Smooth muscle cell (in vitro differentiated cells): ENCODE results near the gene STPG3. TPM values are rescaled to one million over a fixed set of nuclear protein-coding genes. Genes with fewer than 3 reads are reported as not detected.

Experiments used
- DNase-seq: peaks from one replicate; lab custom pipeline; 2025; ENCODE audit not compliant: unreplicated experiment; lab: John Stamatoyannopoulos, UW
- H2AFZ ChIP-seq: fragments of 200-600 bp; sonication (generic); 2 replicates; pipeline ENCODE4 v1.6.0; 2016; ENCODE audit warnings: antibody characterized with exemption, low read depth, mild to moderate bottlenecking
- H3F3A ChIP-seq: fragments of 200-600 bp; sonication (generic); 2 replicates; pipeline ENCODE4 v1.6.0; 2017; ENCODE audit warnings: antibody characterized with exemption, low read depth
- H3K27ac ChIP-seq: fragments of 200-600 bp; sonication (generic); 2 replicates; pipeline ENCODE4 v1.5.1; 2016; ENCODE audit warnings: low read depth, mild to moderate bottlenecking
- H3K27me3 ChIP-seq: fragments of 200-600 bp; sonication (generic); 2 replicates; pipeline ENCODE4 v1.6.1; 2016; ENCODE audit warnings: low read depth, mild to moderate bottlenecking
- H3K36me3 ChIP-seq: fragments of 200-600 bp; sonication (generic); 2 replicates; pipeline ENCODE4 v1.5.1; 2016; ENCODE audit warnings: low read depth
- H3K4me1 ChIP-seq: fragments of 200-600 bp; sonication (generic); 2 replicates; pipeline ENCODE4 v1.5.1; 2016; ENCODE audit warnings: low read depth
- H3K4me2 ChIP-seq: fragments of 200-600 bp; sonication (generic); 2 replicates; pipeline ENCODE4 v1.6.0; 2016; ENCODE audit warnings: mild to moderate bottlenecking
- H3K4me3 ChIP-seq: fragments of 200-600 bp; sonication (generic); 2 replicates; pipeline ENCODE4 v1.5.1; 2016; ENCODE audit warnings: mild to moderate bottlenecking
- H3K79me2 ChIP-seq: fragments of 200-600 bp; sonication (generic); 2 replicates; pipeline ENCODE4 v1.6.0; 2016; ENCODE audit warnings: low read depth, mild to moderate bottlenecking
- H3K9ac ChIP-seq: fragments of 200-600 bp; sonication (generic); 2 replicates; pipeline ENCODE4 v1.6.0; 2016; ENCODE audit warnings: low read depth
- H3K9me3 ChIP-seq: fragments of 200-600 bp; sonication (generic); replicated peaks from 2 replicates; pipeline ENCODE4 v1.5.1; 2016; ENCODE audit warnings: low read depth
- H4K20me1 ChIP-seq: fragments of 200-600 bp; sonication (generic); 2 replicates; pipeline ENCODE4 v1.6.0; 2016; ENCODE audit warnings: low read depth
- CTCF ChIP-seq: fragments of 200-600 bp; sonication (generic); IDR thresholded peaks from 2 replicates; pipeline ENCODE4 v1.5.1; 2017; ENCODE audit warnings: borderline replicate concordance, mild to moderate bottlenecking, antibody characterized with exemption; ENCODE audit not compliant: insufficient read depth, poor library complexity, severe bottlenecking
- WGBS: methylation state at CpG from one replicate; pipeline ENCODE4 v1.1.7; 2016; ENCODE audit warnings: low lambda C conversion rate; 5-methylcytosine and 5-hydroxymethylcytosine counted together
- polyA plus RNA-seq: library from polyadenylated mRNA; unstranded; fragments of >200 nt; fragmentation: Nextera tagmentation; extraction: Ambion mirVana; gene quantifications from 2 replicates; pipeline ENCODE4 v1.2.1, GENCODE V29; 2016
- total RNA-seq: library from RNA; depleted of rRNA; stranded (reverse); fragments of >200 nt; gene quantifications from 2 replicates; pipeline ENCODE4 v1.2.3, GENCODE V29; 2014

Gene STPG3
- total and polyA plus RNA-seq, 2 experiments from 2014 or later = not detected

- WGBS = 86% methylated on average over 13 of the region's 13 CpGs
Measured at GRCh38 chr9:137273095-137273490, 22.0 kb downstream of the STPG3 start.

GRCh38 chr9:137273611-137274320 is 22.7 kb downstream of the STPG3 start:
- no peak overlapping the region for H3K4me2 ChIP-seq
- no peak for TF ChIP-seq CTCF
- H3K79me2 ChIP-seq = no peaks in the 10 kb centered on the region
- no peak overlapping the region for H3K9ac ChIP-seq
- no peak overlapping the region for H3K4me3 ChIP-seq
- no peaks in the 10 kb centered on the region for H3K9me3 ChIP-seq
- WGBS = 81% methylated on average over 15 of the region's 15 CpGs
- peaks cover 33% of the 10 kb centered on the region for H4K20me1 ChIP-seq
- no peaks in the 10 kb centered on the region for H3K36me3 ChIP-seq
- H3F3A ChIP-seq = no peaks in the 10 kb centered on the region
- H2AFZ ChIP-seq = no peak overlapping the region
- H3K27ac ChIP-seq = no peak overlapping the region
- no peak for DNase-seq
- no peaks in the 10 kb centered on the region for H3K27me3 ChIP-seq
- H3K4me1 ChIP-seq = peaks cover 15% of the 10 kb centered on the region

More at GRCh38 chr9:137273095-137273490, 22.0 kb downstream of the STPG3 start:
- no peaks in the 10 kb centered on the region for H3K79me2 ChIP-seq
- H3K4me2 ChIP-seq = no peak overlapping the region
- H3K9me3 ChIP-seq = no peaks in the 10 kb centered on the region
- H3K27ac ChIP-seq = no peak overlapping the region
- H3K4me3 ChIP-seq = no peak overlapping the region
- H3K4me1 ChIP-seq = peaks cover 15% of the 10 kb centered on the region
- DNase-seq = no peak
- H3K36me3 ChIP-seq = no peaks in the 10 kb centered on the region
- no peak overlapping the region for H2AFZ ChIP-seq
- no peaks in the 10 kb centered on the region for H3F3A ChIP-seq
- no peaks in the 10 kb centered on the region for H3K27me3 ChIP-seq
- peaks cover 33% of the 10 kb centered on the region for H4K20me1 ChIP-seq
- no peak for TF ChIP-seq CTCF
- H3K9ac ChIP-seq = no peak overlapping the region

- no peak for TF ChIP-seq CTCF
- no peaks in the 10 kb centered on the region for H3K27me3 ChIP-seq
- no peak overlapping the region for H3K27ac ChIP-seq
Measured at GRCh38 chr9:137275203-137275587, 24.1 kb downstream of the STPG3 start.

More at GRCh38 chr9:137275203-137275587, 24.1 kb downstream of the STPG3 start:
- Histone ChIP-seq H3K9ac (no peak overlapping the region), H2AFZ (no peak overlapping the region), H3K4me3 (no peak overlapping the region), H3K4me1 (peaks cover 15% of the 10 kb centered on the region), H3K4me2 (no peak overlapping the region), H3K9me3 (no peaks in the 10 kb centered on the region), H3F3A (no peaks in the 10 kb centered on the region), H4K20me1 (peaks cover 35% of the 10 kb centered on the region), H3K79me2 (no peaks in the 10 kb centered on the region), H3K36me3 (no peaks in the 10 kb centered on the region)
- no peak for DNase-seq
- WGBS = 94% methylated on average over 10 of the region's 10 CpGs
